Ectodermal cell (in vitro differentiated cells): ENCODE results near the gene OTUB2.

ENCODE experiments used
- H3K27ac ChIP-seq: 2 replicates; pipeline ENCODE4 v1.7.0; 2013; ENCODE audit warnings: mild to moderate bottlenecking, low read depth, low read length; ENCODE audit not compliant: insufficient read depth, poor library complexity, severe bottlenecking
- H3K27me3 ChIP-seq: 2 replicates; pipeline ENCODE4 v1.7.0; 2013; ENCODE audit warnings: mild to moderate bottlenecking, low read length; ENCODE audit not compliant: insufficient read depth, control insufficient read depth, poor library complexity, severe bottlenecking
- H3K36me3 ChIP-seq: one replicate; pipeline ENCODE4 v1.7.0; 2013; ENCODE audit warnings: low read length; ENCODE audit not compliant: control insufficient read depth, insufficient read depth
- H3K4me1 ChIP-seq: one replicate; pipeline ENCODE4 v1.7.0; 2013; ENCODE audit warnings: low read length; ENCODE audit not compliant: control insufficient read depth, insufficient read depth
- H3K4me3 ChIP-seq: 2 replicates; pipeline ENCODE4 v1.7.0; 2013; ENCODE audit warnings: low read depth, low read length, control low read depth; ENCODE audit not compliant: insufficient read depth
- H3K9me3 ChIP-seq: 2 replicates; pipeline ENCODE4 v1.7.0; 2013; ENCODE audit warnings: mild to moderate bottlenecking, low read length, moderate library complexity; ENCODE audit not compliant: control insufficient read depth
- WGBS, 2 experiments: methylation state at CpG; one replicate each; pipeline ENCODE4 v1.1.7; 2013; ENCODE audit warnings: missing lambda C conversion rate in 2 of 2; 5-methylcytosine and 5-hydroxymethylcytosine counted together

The OTUB2 gene

GRCh38 chr14:93984070-93984469 lies 42.1 kb upstream of the OTUB2 start:
- no peaks in the 10 kb centered on the region for H3K9me3 ChIP-seq
- 57 to 68% methylated on average over 3 of the region's 3 CpGs for WGBS, 2 experiments
- no peak overlapping the region for H3K4me3 ChIP-seq
- H3K27me3 ChIP-seq = no peaks in the 10 kb centered on the region
- peaks cover 16% of the 10 kb centered on the region for H3K4me1 ChIP-seq
- no peaks in the 10 kb centered on the region for H3K36me3 ChIP-seq
- H3K27ac ChIP-seq = no peak overlapping the region

DNA sequence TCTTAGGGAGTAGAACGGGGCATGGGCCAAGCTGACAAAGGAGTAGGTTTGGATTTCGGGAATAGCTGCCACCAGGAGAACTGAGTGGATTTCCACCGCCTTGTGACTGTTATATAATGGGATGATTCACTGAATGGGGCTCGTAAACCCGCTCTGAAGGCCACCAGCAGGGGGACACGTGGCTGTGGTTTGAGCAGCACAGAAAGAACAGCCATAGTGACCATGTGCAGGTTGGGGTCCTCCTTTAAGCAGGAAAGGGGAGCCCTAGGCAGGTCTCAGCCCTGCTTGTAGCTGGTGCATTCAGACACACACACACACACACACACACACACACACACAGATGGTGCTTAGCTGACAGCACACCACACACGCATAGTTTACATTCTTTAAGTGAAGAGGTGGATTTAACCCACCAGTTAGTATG lies 41.1 kb upstream of the OTUB2 start:
- WGBS, 2 experiments = 43 to 46% methylated on average over 7 of the region's 7 CpGs
- no peaks in the 10 kb centered on the region for H3K27me3 ChIP-seq
- H3K36me3 ChIP-seq = no peaks in the 10 kb centered on the region
- H3K9me3 ChIP-seq = no peaks in the 10 kb centered on the region
- no peak overlapping the region for H3K4me3 ChIP-seq
- H3K4me1 ChIP-seq = peaks cover 16% of the 10 kb centered on the region
- H3K27ac ChIP-seq = no peak overlapping the region

- H3K4me3 ChIP-seq = no peak overlapping the region
- H3K27me3 ChIP-seq = no peaks in the 10 kb centered on the region
- H3K27ac ChIP-seq = no peak overlapping the region
- WGBS, 2 experiments = 75 to 76% methylated on average over 9 of the region's 9 CpGs
- peaks cover 14% of the 10 kb centered on the region for H3K4me1 ChIP-seq
- H3K9me3 ChIP-seq = no peaks in the 10 kb centered on the region
- no peaks in the 10 kb centered on the region for H3K36me3 ChIP-seq
Measured at GRCh38 chr14:93986955-93987354, 39.2 kb upstream of the OTUB2 start.

DNA sequence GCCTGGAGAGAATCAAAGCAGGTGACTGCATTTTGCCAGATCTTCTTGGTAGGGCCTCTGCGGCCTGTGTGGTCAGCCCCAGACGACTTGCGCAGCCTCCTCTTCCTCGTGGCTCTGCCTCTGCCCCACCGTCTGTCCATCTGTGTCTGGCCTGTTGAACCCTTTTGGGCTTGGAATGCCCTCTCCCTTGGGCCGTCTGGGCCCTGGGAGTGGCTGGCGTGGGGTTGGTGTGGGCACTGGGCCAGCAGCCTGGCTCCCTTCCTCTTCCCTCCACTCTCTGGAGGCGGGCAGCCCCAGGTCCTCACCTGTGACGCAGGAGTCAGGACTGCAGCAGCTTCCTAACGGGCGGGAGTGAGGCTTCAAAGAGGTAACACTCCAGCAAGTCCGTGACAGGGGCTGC lies 38.8 kb upstream of the OTUB2 start:
- no peak overlapping the region for H3K4me3 ChIP-seq
- H3K36me3 ChIP-seq = no peaks in the 10 kb centered on the region
- 81 to 87% methylated on average over 12 of the region's 12 CpGs for WGBS, 2 experiments

DNA sequence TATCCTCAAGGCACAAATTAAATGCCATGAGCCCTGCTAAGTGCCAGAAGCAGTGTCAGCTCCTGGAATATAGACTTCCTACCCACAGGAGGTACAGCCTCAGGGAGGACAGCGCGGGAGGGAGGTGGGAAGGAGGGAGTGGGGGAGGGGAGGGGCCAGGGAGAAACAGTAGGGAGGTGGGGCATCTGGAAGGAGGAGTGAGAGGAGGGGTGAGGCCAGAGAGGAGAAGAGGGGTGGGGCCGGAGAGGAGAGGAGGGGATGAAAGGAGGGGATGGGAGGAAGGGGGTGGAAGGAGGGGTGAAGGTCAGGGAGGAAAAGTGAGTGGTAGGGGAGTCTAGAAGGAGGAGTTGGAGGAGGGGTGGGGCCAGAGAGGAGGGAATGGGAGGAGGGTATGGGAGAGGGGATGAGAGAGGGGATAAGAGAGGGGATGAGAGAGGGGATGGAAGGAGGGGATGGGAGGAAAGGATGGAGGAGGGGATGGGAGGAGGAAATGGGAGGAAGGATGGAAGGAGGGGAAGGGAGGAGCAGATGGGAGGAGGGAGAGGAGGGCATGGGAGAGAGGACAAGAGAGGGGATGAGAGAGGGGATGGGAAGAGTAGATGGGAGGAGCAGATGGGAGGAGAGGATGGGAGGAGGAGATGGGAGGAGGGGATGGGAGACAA lies 38.2 kb upstream of the OTUB2 start:
- Histone ChIP-seq H3K36me3 (no peaks in the 10 kb centered on the region), H3K9me3 (no peaks in the 10 kb centered on the region), H3K4me1 (peaks cover 9% of the 10 kb centered on the region), H3K27ac (no peak overlapping the region), H3K4me3 (no peak overlapping the region), H3K27me3 (no peaks in the 10 kb centered on the region)
- 60 to 66% methylated on average over 3 of the region's 3 CpGs for whole genome bisulfite sequencing, 2 experiments

More for the DNA sequence above, 38.8 kb upstream of the OTUB2 start:
- H3K27ac ChIP-seq = no peak overlapping the region
- H3K4me1 ChIP-seq = peaks cover 12% of the 10 kb centered on the region
- no peaks in the 10 kb centered on the region for H3K9me3 ChIP-seq
- H3K27me3 ChIP-seq = no peaks in the 10 kb centered on the region

DNA sequence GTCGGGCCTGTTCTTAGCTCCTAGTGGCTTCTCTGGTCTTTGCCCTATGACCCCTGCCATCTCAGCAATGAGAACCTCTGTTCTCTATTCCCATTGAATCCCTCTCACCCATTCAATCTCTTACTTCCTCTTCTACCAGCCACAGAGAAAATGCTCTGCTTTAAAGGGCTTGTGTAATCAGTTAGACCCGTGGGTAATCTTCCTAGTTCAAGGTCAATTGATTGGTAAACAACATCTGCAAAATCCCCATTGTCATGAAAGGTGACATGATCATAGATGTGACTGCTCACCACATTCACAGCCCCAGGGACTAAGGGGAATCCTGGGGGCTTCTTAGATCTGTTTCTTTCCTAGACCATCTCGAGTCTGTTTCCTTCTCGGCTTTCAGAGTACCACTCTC lies 36.2 kb upstream of the OTUB2 start:
- no peaks in the 10 kb centered on the region for H3K27me3 ChIP-seq

GRCh38 chr14:93991212-93991611 lies 34.9 kb upstream of the OTUB2 start:
- 92% methylated on average over 10 of the region's 10 CpGs for WGBS, 2 experiments
- no peak overlapping the region for H3K4me3 ChIP-seq

More for the DNA sequence above, 36.2 kb upstream of the OTUB2 start:
- Histone ChIP-seq H3K4me3 (no peak overlapping the region), H3K9me3 (no peaks in the 10 kb centered on the region), H3K4me1 (peaks cover 9% of the 10 kb centered on the region), H3K36me3 (no peaks in the 10 kb centered on the region), H3K27ac (no peak overlapping the region)
- WGBS, 2 experiments = 80 to 84% methylated on average over 4 of the region's 4 CpGs

DNA sequence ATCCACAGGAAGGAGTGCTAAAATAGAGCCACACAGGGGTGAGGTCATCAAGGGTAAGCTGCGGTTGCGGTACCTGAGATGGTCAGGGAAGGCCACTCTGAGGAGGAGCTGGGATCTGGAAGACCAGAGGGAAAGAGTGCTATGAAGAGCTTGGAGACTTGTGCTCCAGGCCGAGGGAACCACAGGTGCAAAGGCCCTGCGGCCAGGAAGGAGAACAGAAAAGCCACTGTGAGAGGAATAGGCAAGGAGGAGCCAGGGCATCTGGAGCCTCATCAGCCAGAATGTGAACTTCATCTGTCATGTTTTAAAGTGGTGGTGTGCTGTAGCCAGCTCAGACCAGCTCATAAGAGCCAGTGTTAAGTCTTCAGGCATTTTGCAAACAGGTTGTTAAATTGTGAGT lies 34.5 kb upstream of the OTUB2 start:
- H3K9me3 ChIP-seq = no peaks in the 10 kb centered on the region
- WGBS, 2 experiments = 95 to 97% methylated on average over 4 of the region's 4 CpGs
- H3K36me3 ChIP-seq = no peaks in the 10 kb centered on the region
- no peaks in the 10 kb centered on the region for H3K27me3 ChIP-seq
- H3K4me1 ChIP-seq = peaks cover 8% of the 10 kb centered on the region
- no peak overlapping the region for H3K4me3 ChIP-seq
- peak overlapping the region; percentile 16 for H3K27ac ChIP-seq

More at GRCh38 chr14:93991212-93991611, 34.9 kb upstream of the OTUB2 start:
- Histone ChIP-seq H3K27me3 (no peaks in the 10 kb centered on the region), H3K9me3 (no peaks in the 10 kb centered on the region), H3K4me1 (peaks cover 8% of the 10 kb centered on the region), H3K36me3 (no peaks in the 10 kb centered on the region), H3K27ac (no peak overlapping the region)

- no peak overlapping the region for H3K27ac ChIP-seq
- WGBS, 2 experiments = 85 to 88% methylated on average over 6 of the region's 6 CpGs
- no peaks in the 10 kb centered on the region for H3K9me3 ChIP-seq
- H3K27me3 ChIP-seq = no peaks in the 10 kb centered on the region
- H3K36me3 ChIP-seq = no peaks in the 10 kb centered on the region
- H3K4me3 ChIP-seq = no peak overlapping the region
- H3K4me1 ChIP-seq = peaks cover 4% of the 10 kb centered on the region
Measured at GRCh38 chr14:93993382-93993781, 32.8 kb upstream of the OTUB2 start.

DNA sequence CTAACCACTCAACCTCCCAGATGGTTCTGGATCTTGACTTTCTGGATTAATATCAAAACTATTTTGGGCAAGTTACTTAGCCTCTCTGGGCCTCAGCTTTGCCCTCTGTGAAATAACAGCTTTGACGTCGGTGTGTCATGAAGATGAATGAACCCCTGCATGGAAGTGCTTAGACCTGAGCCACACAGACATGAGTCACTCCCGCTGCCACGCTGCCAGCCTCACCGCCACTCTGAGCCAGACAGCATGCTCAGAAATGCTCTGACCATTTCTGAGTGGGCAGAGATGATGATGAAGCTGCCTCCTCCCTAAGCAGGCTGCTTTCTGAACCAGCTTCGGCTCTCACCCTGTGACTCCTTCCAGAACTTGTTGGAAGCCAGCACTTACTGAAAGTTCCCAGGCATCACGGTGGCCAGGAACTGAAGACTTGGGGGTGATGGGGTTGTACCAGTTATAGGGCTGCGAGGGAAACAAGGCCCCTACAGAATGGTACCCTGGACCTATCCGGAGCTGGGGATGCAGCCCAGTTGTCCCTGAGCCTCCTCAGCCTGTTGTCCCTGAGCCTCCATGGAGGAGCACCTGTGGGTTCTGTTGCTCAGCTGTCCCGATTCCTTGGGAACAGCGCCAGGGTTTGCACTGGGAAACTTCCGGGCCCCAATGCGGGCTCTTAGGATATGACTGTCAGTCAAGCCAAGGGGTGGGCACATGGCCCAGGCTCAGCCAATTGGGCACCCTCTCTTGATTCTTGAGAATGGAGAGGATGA lies 31.0 kb upstream of the OTUB2 start:
- H3K27ac ChIP-seq = no peak overlapping the region
- peaks cover 4% of the 10 kb centered on the region for H3K4me1 ChIP-seq
- H3K9me3 ChIP-seq = no peaks in the 10 kb centered on the region
- no peaks in the 10 kb centered on the region for H3K36me3 ChIP-seq
- 89 to 91% methylated on average over 13 of the region's 13 CpGs for WGBS, 2 experiments
- H3K4me3 ChIP-seq = no peak overlapping the region
- H3K27me3 ChIP-seq = no peaks in the 10 kb centered on the region
